ENCODE results near the gene CDK1.

Gene CDK1

GRCh38 chr10:60777696-60778213 is 523 bp upstream of the CDK1 start:
- TF ChIP-seq ZFX (IDR thresholded peaks at IDR 0.05) (no peak), CTCF (conservative IDR thresholded peaks at IDR 0.05) (no peak)
- H3K27ac ChIP-seq = peak overlapping the region; percentile 99

GRCh38 chr10:60778971-60779796 is 906 bp downstream of the CDK1 start:
- peak overlapping the region; percentile 99 for H3K27ac ChIP-seq
- TF ChIP-seq CTCF (conservative IDR thresholded peaks at IDR 0.05) (no peak), ZFX (IDR thresholded peaks at IDR 0.05) (0 out of 2 replicates have a peak, but pooled peaks have one; percentile 54)

- TF ChIP-seq ZFX (IDR thresholded peaks at IDR 0.05) (no peak), CTCF (conservative IDR thresholded peaks at IDR 0.05) (no peak)
- no peak overlapping the region for H3K27ac ChIP-seq
These were observed 3.4 kb downstream of the CDK1 start for GRCh38 chr10:60781661-60782060.

GRCh38 chr10:60784641-60785040 is 6.4 kb downstream of the CDK1 start:
- H3K27ac ChIP-seq = peak overlapping the region; percentile 16
- TF ChIP-seq CTCF (conservative IDR thresholded peaks at IDR 0.05) (no peak), ZFX (IDR thresholded peaks at IDR 0.05) (no peak)

- no peak overlapping the region for H3K27ac ChIP-seq
- TF ChIP-seq CTCF (conservative IDR thresholded peaks at IDR 0.05) (no peak), ZFX (IDR thresholded peaks at IDR 0.05) (no peak)
These were observed 10.3 kb downstream of the CDK1 start for GRCh38 chr10:60788544-60788943.

GRCh38 chr10:60789340-60789739 is 11.1 kb downstream of the CDK1 start:
- no peak overlapping the region for H3K27ac ChIP-seq

More at GRCh38 chr10:60789340-60789739, 11.1 kb downstream of the CDK1 start:
- TF ChIP-seq CTCF (conservative IDR thresholded peaks at IDR 0.05) (no peak), ZFX (IDR thresholded peaks at IDR 0.05) (no peak)

Measured in C4-2B (cell line).